GM18520 (cell line): ENCODE results near the gene LAD1.

Source experiments
- ATAC-seq: cut with Tn5 transposase; IDR thresholded peaks from one replicate; pipeline ENCODE4 v1.9.1; 2021; ENCODE audit not compliant: unreplicated experiment

Gene LAD1

GRCh38 chr1:201350361-201350725 is 48.8 kb downstream of the LAD1 start:
- ATAC-seq = no peak

DNA sequence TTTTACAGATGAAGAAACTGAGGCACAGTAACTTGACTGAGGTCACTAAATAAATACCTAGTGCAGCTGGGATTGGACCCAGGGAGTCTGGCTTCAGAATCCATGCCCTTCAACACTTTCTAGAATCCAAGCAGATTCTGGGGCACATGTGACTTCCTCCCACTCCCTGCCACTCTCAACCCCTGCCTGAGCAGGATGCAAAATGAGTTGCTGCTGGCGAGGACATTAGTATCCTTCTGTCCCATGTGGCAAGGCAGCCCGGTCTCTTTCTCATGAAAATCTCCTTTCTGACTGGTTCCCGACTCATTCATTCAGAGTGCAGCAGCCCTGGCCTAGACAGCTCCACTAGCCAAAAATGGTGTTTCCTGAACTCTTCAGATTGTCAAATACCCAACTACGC is 50.0 kb downstream of the LAD1 start:
- ATAC-seq = no peak

DNA sequence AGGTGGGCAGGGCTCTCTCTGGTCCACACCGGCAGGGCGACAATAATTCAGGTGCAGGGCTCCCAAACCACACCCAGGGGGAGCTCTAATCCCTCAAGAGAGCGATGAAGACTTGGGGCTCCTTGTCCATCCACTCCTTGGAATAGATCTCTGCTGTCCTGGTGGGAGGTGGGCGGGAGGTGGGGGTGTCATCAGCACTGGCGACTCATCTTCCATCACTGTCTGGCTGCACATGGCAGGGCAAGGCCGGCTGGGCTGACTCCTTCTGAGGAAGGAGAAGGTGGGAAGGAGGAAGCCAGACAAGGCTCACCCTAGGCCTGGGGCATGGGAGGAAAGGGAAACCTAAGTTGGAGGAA is 50.9 kb downstream of the LAD1 start:
- no peak for ATAC-seq

DNA sequence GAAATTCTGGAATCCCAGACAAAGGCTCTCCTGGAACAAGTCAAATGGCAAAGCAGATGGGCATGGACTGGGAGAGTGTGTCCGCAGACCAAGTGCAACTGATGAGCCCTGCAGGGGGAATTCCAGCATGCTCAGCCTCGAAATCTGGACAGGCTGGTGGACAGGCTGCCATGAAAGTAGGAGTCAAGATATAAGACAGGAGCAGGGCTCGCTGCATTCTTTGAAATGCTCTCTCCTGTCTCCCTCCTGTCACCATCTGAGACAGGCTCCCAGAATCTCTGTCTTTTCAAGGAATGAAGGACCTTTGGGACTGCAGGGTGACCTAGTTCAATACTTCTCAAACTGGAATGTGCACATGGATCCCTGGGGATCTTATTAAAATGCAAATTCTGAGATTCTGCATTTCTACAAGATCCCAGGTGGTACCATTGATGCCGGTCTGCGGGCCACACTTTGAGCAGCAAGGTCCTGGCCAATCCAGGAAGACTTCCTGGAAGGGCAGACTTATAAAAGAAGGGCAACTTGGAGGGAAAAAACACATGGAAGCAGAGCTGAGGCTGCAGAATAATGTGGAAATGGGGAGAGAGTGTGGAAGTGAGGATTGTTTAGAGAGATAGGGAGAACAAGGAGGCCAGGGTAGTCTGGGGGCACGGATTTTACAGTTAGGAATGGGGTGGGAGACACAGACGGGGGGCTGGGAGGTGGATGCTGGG is 51.5 kb downstream of the LAD1 start:
- ATAC-seq = no peak

DNA sequence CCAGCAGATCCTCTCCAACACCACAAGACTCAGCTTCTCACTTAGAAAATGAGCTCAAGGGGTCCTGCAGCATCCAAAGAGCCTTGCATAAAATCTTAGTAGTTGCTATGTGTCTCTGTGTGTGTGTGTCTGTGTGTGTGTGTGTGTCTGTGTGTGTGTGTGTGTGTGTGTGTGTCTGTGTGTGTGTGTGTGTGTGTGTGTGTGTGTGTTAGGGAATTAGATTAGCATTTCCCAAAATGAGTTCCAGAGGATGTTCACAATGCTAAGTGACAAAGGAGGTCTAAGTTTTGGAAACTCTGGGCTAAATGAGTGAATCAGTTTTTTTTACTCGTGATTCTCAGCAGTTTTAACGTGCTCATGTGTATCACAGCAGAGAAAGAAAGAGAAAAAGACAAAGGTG is 52.1 kb downstream of the LAD1 start:
- no peak for ATAC-seq

- no peak for ATAC-seq
Observed at GRCh38 chr1:201346337-201346939, 52.7 kb downstream of the LAD1 start.

DNA sequence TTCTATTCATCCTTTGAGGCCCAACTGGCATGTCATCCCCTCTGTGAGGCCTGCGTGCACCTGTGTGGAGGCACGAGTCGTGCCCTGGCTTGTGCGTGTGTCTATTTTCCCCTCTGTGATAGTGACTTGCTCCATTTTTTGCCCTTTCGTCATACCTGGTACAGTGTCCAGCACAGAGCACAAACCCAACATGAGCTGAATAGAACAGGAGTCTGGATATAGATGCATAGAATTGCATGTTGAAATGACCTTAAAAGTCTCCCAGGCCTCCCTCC is 54.1 kb downstream of the LAD1 start:
- no peak for ATAC-seq

- no peak for ATAC-seq
Observed at GRCh38 chr1:201344206-201345080, 54.7 kb downstream of the LAD1 start.

DNA sequence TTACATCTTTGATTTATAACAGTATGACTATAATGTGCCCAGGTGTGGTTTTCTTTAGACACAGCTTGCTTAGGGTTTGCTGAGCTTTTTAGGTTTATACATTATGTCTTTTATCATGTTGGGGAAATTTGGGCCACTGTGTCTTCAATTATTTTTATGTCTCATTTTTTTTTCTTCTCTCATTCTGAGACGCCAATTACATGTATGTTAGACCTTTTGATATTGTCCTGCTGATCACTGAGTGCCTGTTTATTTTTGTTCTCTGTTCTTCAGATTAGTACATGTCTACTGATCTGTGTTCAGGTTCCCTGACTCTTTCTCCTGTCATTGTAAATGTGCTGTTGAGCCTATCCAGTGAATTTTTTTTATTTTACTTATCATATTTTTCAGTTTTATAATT is 57.7 kb downstream of the LAD1 start:
- no peak for ATAC-seq

DNA sequence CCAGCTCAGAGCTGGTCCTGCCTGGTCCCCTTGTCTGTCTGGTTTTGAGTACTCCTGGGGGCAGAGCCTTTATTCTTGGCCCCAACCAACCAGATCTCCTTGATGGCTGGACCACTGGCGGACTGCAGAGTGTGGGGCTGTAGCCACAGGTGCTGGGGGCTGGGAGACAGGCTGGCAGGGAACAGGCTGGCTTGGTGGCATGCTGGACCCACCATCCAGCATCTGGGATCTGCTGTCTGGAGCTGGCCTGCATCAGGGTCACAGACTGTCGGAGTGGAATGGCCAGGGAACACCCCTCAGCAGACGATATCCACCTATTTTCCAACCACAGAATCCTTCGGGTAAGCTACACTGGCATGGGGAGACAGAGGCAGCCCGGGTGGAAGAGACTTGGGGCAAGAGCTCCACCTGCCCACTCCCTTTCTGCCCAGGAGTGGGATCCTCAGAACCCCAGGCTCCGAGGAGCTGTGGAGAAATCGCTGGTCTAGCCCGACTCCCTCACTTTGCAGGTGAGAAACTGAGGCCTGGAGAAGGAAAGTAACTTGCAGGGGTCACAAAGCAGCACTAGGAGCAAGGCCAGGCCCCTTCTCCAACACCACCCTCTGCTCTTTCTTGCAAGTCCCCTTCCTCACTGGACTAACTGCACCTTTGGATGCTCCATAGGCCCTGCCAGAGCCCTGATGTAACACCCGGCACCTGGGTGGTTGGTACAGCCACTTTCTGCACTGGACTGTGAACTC is 62.2 kb downstream of the LAD1 start:
- no peak for ATAC-seq

GRCh38 chr1:201335901-201336300 is 63.2 kb downstream of the LAD1 start:
- ATAC-seq = no peak

GRCh38 chr1:201335174-201335870 is 63.8 kb downstream of the LAD1 start:
- ATAC-seq = no peak

DNA sequence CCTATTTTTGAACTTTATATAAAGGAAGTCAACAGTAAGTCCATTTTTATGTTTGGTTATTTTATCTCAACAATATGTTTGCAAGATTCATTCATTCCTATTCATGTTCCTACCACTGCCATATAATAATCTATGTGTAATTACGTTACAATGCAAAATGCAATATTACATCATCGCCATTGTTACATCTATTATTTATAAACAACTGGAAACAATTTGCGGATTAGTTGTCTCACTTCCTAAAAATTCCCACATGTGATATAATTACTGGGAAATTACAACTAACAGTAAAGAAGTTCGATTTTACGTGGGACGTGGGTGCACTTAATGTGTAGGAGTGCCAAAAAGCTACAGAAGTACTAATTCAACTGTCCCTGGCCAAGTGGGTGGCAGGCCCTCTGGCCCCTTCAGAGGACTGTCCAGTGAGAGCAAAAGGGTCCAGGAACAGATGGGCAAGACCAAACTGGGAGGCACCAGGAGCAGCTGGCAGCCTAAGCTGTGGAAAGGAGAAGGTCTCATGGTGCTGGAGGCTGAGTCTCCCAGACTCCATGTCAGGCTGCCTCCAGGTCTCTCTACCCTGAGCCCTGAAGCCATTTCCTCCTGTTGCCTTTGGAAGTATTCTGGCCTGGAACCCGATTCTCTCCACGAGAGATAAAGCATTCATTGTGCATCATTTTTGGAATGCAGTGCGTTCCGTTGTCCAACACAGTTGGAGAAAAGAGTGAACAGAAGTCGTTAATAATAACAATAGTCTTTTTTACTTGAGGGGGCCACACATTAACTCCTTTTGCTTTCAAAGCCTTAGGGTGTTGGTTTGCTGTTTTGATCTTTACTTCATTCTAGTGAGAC is 64.6 kb downstream of the LAD1 start:
- no peak for ATAC-seq

GRCh38 chr1:201332616-201333335 is 66.3 kb downstream of the LAD1 start:
- ATAC-seq = no peak

- no peak for ATAC-seq
Observed at GRCh38 chr1:201332021-201332420, 67.1 kb downstream of the LAD1 start.

- no peak for ATAC-seq
Observed at GRCh38 chr1:201331166-201331565, 68.0 kb downstream of the LAD1 start.
